ENCODE data around the gene TMEM135.
"Not testable (repeated sequence)": the region's sequence is repeated elsewhere in the genome, so short reads cannot be mapped to it uniquely, and the experiment has no call there.

TMEM135 gene

DNA sequence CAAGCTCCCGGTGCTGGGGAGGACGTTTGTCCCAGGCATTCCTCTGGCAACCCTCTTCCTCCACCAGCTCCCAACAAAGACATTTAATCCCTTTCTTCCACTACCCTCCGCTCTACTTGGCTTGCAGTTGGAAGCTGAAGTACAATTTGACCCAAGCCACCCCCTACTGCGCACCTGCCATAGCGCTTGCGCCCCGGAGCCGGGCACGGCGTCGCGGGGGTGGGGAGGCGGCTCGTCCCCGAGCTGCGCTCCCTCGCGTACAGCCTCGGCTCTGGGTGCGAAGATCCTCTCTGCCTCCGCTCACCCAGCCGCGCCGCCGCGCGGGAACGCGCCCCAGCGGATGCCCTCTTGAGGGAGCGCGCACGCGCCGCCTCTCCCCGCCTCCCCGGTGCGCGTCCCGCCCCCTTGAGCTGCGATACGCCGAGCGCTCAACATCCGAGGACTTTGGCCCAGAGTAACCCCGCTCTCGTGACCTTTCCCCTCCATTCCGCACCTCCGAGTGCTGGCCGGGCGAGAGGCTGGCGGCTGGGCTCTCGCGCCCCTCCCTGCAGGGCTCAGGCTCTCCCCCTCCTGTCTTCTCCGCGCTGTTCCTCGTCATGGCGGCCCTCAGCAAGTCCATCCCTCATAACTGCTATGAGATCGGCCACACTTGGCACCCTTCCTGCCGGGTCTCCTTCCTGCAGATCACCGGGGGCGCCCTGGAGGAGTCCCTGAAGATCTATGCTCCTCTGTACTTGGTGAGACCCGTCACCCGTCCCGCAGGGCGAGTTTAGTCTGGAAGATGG is at the start of gene TMEM135:
TSS of gene TMEM135 (plus strand) at position 485 of the 785 bp plus-strand sequence. CDS start at position 597, 112 bp downstream.
- peak; percentile 82 to 94 (median 89) for DNase-seq (ENCODE audit: low read depth in 3 of 3)

DNA sequence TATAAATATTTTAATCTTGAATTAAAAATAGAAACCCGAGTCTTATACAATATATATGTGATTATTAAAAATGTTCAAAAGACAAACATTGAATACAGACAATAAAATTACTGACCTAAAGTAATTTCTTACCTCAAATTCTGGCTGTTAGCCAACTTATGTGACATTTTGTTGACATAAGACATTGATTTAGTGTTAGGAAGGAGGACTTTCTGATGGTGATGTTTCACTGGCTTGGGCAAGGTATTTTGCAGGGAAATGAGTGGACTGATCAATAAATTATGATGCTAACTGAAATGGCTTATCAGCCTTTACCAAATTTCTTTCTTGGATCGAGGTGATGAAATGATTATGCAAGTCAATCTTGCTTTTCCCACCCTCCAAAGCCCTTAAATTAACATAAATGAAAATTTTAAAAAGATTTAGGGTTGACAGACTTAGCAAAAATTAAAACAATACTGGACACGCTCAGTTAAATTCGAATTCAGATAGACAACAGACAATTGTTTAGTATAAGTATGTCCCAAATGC is 49.3 kb upstream of the TMEM135 start:
- no peak for DNase-seq (ENCODE audit: low read depth in 3 of 3)

DNA sequence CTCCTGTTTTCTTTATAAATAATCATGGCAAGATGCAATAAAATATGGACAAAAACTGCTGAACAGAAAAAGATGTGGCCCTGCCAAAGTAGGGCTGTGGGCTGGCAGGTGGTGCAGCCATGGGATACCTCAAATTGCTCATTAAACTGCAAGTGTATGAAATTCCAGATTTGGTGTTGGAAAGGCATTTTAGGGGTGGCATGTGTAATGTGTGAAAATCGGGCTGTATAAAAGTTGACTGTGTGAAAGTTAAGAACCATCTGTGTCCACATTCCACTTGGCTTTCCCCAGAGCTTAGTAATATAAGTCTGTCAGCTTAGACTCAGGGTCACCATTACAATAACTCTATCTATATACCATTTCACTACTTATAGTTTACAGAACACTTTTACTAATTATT is 47.7 kb upstream of the TMEM135 start:
- no peak for DNase-seq (ENCODE audit: low read depth in 3 of 3)

DNA sequence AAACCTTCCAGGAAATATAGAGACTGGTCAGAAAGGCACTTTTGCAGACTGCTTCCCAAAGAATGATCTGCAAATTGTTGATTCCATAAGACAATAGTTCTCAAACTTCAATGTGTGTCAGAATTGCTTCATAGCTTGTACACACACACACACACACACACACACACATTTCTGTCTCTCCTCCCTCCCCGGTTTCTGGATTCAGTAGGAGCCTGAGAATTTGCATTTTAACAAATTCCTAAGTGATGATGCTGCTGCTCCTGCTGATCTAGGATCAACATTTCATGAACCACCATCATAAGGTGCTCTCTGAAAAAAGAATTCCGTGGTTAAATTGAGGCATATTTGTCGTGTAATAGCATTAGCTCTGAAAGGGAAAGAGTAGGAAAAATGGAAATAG is 47.2 kb upstream of the TMEM135 start:
- no peak for DNase-seq (ENCODE audit: low read depth in 3 of 3)

DNA sequence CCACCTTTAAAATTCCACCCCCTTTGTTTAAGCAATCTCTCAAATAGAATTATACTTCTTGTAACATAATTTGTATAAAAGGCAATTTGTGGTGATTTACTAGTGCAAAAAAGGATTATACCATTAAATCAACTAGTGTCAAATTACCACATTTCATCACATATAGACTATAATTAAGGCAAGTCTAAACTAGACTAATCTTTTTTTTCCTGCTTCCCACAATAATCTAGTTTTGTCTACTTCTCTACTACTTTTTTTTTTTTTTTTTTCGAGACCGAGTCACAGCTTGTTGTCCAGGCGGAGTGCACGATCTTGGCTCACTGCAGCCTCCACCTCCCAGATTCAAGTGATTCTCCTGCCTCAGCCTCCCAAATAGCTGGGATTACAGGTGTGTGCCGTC is 46.4 kb upstream of the TMEM135 start:
- no peak for DNase-seq (ENCODE audit: low read depth in 3 of 3)

DNA sequence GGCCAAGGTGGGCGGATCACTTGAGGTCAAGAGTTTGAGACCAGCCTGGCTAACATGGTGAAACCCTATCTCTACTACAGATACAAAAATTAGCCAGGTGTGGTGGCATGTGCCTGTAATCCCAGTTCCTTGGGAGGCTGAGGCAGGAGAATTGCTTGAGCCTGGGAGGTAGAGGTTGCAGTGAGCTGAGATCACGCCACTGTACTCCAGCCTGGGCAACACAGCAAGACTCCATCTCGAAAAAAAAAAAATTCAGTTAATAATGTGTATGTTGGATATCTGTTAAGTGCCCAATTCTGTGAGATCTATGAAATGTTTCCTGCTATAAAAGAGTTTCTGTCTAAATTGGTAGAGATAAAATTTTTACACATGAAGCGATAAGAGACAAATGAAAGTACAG is 45.4 kb upstream of the TMEM135 start:
- not testable (repeated sequence) for DNase-seq (ENCODE audit: low read depth in 3 of 3)

DNA sequence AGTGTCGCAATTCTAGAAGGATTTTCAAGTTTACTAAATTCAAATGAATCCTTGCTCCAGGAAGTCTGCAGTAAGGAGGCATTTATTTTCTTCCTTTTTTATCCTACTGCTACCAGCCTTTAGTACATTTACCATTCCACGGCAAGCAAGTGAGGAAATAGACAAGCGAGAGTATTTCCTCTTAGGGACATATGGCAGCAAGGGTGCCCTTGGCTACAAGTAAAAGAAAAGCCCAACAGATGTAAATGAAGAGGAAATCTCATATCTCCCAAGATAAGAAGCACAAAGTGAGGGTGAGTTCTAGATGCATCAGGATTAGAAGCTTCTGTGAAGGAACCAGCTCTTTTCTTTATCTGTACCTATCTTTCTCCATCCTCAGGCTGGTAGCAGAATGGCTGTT is 44.7 kb upstream of the TMEM135 start:
- DNase-seq (ENCODE audit: low read depth in 3 of 3), result no peak

DNA sequence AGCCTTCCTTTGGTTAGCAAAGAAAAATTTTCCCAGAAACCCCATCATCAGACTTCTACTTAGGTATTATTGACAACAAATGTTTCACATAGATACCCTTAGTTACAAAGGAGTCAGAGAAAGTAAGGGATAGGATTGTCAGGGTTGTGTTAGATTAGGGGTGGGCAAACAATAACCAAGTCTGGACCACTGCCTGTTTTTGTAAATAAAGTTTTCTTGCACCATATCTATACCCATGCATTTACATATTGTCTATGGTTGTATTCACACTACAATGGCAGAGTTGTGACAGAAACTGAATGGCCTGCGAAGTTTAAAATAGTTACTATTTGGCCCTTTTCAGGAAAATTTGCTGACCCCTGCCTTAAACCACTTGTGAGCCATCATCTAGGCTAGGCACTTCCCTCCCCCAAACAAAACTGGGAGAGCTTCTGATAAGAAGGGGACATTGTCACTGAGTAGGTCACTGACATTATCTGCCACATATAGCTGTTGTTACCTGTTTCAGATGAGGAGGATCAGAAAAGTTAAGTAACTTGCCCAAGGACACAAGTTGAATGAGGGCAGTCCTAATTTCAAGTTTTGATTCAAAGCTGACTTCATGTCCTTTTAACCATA is 40.7 kb upstream of the TMEM135 start:
- no peak for DNase-seq (ENCODE audit: low read depth in 3 of 3)

DNA sequence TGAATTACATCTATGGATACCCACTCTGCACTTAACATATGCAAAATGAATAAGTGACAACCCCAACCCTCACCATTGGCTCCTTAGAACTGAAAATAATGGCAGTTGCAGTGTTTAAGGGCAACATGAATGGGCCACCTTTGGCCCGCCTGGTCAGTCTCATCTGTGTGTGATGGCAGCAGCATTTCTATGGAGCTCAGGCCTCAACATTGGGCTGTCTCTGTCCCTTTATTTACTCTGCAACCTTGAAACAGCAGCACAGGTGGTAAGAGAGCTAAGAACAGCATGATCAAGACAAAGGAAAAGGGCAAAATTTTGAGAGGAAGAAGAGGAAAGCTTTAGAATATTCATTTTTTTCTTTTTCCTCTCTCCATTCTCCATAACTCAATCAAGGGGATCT is 38.3 kb upstream of the TMEM135 start:
- no peak for DNase-seq (ENCODE audit: low read depth in 3 of 3)

DNA sequence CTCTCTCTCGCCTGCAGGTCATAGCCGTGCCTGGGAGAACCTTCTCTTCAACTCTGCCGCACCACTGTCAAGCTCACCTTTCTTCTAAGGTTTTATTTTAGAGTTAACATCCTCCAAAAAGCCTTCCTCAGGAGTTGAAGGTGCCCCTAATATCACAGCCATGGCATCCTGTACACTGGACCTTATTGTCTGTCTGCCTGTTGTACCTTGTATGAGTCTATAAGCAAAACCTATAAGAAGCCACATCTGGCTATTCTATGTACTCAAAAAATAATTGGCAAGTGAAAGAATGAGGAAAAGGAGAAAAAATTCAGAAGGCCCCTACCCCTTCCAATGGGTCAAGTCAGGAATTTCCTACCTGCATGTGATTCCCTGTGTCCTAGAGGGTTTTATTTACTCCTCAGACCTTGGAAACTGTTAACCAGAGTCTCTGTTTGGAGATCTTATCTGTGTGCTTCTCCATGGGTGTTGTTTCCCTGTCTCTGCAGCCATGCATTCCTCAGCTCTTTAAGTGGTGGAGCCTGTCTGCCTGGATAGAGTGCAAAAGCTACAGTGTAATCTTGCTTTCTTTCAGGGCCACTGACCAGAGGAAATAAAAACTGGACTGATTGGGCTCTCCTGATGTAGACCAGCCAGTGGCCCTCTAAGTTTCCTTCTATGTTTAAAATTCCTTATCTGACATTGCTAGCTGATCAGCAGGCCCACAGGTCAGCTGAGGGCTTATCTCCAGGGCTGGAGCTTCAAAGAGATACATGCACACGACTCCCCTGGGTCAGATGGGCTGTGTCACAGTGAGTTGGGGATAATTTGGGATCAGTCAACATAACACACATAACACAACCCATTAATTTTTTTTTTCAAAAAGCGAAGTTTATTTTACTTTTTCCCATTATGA is 37.6 kb upstream of the TMEM135 start:
- DNase-seq (ENCODE audit: low read depth in 3 of 3), result no peak

DNA sequence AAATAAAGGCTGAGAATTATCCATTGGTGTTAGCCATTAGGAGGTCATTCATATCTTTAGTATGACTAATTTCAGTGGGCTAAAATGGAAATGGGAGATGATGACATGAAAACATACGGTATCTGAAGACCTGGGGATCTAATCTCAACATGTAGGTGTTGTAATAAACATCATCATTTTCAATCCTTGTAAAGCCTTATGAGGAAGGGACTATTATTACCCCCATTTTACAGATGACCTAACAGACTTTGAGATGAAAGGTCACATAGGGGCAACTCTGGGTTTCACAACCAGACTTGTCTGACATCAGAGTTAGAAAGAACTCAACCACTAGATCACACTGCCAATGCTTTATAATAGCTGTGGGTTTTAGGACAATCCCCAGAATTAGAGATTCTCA is 34.8 kb upstream of the TMEM135 start:
- DNase-seq (ENCODE audit: low read depth in 3 of 3), result no peak

DNA sequence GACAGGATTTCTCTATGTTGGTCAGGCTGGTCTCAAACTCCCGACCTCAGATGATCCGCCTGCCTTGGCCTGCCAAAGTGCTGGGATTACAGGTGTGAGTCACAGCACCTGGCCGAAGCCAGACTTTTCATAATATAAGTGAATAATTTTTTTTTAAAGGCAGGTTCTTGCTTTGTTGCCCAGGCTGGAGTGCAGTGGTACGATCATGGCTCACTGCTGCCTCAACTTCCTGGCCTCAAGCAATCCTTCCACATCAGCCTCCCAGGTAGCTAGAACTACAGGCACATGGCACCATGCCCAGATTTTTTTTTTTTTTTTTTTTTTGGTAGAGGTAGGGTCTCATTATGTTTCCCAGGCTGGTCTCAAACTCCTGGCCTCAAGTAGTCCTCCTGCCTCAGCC is 33.5 kb upstream of the TMEM135 start:
- DNase-seq (ENCODE audit: low read depth in 3 of 3), result not testable (repeated sequence)

DNA sequence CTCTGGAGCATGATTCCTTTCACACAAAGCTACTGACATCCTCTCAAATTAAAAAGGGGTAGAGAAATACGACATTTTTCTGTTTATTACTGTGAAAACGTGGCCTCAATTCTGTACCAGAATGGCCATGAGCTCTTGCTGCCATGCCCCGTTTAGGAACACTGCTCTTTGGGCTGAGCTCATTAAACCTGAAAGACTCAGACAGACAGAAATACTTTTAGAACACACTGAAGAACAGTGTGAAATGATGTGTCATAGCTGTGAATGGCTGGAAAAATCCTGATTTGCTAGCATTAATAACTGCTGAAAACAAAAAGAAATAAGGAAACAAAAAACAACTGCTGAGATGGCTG is 32.2 kb upstream of the TMEM135 start:
- no peak for DNase-seq (ENCODE audit: low read depth in 3 of 3)

DNA sequence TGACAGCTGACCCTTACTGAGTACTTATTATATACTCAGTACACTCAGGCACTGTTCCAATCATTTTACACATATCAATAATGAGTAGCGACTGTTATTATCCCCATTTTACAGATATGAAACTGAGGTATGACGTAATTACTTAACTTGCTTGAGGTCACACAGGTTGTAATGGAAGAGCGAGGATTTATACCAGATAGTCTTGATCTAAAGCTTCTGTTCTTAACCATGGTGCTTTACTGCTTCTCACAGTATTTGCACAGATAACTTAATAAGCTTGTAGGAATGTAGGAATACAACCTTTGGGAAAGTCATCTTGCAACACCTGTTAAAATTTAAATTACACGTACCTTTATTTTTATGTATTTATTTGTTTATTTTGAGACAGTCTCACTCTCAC is 31.7 kb upstream of the TMEM135 start:
- DNase-seq (ENCODE audit: low read depth in 3 of 3), result no peak

DNA sequence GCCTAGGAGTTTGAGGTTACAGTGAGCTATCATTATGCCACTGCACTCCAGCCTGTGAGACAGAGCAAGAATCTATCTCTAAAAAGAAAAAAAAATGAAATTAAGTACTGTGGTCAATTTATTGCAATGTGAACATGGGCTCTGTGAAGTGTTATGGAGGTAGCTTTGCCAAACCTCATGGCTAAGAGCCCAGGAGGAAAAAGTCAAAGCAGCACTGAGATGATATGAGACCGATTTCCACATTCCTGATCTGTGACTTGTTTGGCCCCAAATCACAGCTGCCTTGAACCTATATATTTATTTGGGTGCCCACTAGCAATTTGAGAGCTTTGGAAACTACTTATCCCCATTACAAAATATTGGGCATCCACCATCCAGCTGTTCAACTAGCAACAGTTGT is 29.8 kb upstream of the TMEM135 start:
- DNase-seq (ENCODE audit: low read depth in 3 of 3), result no peak

DNA sequence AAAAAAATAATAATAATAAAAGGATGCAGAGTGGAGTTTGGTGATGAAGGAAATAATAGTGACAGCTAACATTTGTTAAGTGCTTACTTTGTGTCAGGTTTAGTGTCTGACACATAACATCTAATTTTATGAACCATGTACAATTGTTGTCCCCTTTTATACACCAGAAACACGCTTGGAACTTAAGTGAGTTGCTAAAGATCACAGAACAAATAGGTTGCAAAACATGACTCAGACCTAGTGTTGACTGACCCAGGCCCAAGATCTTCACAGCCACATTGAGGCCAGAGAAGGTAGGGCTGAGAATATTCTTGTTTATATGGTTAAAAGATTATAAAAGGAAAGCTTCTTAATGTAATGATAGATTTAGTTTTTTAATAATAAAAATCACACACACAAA is 25.6 kb upstream of the TMEM135 start:
- DNase-seq (ENCODE audit: low read depth in 3 of 3), result no peak

DNA sequence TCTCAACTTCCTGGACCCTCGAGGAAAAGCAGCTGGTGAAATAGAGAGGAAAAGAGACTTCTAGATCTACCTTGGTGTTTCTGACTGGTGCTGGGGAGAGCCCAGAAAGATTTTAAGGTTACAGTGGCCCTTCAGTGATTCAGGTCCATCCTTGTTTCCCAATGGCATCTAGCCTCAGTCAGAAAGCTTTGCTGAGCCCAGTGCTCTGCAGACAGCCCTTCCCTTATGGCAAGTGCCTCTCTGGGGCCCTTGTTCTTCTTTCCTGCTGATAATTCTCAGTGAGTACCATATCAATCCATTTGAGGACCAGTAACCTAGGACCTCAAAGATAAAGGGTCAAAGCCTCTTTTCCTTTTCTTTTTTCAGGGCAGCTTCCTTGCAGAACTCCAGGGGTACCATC is 25.1 kb upstream of the TMEM135 start:
- no peak for DNase-seq (ENCODE audit: low read depth in 3 of 3)

DNA sequence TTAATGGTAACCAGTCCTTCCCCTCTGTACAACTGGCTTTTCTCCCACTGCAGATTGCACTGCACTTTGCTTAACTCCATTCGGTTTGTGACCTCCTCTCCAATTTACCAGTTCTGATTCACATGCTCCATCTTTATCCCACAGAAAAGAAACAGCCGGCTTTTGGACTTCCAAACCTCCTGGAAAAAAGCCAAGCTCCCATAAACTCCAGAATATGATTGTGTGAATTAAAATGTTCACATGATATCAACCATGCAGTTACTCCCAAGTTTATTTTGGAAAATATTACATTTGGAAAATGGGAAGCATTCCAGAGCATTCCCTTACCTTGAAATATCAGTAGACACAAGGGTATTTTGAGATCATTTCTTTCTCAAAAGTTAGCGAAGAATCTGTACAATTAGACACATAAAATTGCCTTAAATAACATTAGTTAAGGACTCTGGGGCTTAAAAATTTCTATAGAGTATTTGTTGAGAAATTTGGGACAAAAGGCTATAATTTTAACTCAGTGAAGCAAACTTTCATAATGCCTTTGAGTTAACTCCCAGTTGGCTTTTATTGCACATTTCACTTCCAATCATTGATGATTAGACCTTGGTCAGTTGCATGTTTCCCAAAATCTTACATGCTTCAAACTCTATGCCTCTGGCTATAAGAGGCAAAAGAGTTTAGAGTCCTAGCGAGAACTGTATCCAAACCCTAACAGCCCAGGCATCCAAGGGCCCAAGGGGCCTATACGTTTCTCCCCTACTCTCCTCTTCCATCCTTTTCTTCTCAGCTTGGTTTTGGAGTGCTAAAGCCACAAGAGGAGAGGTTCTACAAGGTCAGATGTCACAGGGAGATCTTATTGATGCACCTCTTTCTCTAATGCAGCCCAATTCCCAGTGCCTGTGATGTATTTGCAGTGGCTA is 23.6 kb upstream of the TMEM135 start:
- no peak for DNase-seq (ENCODE audit: low read depth in 3 of 3)

DNA sequence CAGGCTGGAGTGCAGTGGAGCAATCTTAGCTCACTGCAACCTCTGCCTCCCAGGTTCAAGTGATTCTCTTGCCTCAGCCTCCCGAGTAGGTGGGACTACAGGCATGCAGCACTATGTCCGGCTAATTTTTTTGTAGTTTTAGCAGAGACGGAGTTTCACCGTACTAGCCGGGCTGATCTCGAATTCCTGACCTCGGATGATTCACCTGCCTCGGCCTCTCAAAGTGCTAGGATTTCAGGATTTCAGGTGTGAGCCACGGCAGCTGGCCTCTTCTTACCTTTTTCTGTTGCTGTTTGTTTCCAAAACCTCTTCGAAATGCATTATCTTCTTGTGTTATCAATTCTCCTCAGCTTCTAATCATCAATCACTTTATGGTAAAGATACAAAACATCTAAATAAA is 22.1 kb upstream of the TMEM135 start:
- DNase-seq (ENCODE audit: low read depth in 3 of 3), result no peak

DNA sequence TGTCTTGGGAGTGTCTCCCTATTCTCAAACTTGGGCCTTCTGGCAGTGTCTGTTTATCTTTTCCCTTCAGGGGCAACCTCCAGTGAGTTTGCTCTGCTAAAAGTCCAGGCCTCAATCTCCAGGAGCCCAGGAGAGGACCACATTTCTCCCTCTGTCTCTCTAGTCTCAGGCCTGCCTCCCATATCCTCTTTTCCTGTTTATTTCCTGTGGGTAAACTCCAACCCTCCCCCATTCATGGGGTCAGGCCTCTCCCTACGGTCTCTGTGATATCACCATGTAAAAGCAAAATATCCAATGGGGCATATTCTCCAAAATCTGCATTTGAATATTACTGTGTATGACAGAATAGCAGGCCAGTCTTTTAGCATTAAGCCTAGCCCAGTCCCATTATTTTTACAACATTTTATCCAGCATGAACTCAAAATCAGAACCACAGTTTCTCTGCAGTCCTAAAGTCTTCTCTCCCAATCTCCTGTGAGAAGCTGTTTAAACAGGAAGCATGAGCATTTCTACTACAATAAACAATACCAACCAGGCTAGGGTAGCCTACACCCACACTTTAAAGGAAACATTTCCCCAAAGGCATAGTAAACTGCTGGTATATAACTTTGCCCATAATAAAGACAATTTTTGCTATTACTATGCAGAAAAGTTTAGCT is 18.0 kb upstream of the TMEM135 start:
- DNase-seq (ENCODE audit: low read depth in 3 of 3), result no peak

DNA sequence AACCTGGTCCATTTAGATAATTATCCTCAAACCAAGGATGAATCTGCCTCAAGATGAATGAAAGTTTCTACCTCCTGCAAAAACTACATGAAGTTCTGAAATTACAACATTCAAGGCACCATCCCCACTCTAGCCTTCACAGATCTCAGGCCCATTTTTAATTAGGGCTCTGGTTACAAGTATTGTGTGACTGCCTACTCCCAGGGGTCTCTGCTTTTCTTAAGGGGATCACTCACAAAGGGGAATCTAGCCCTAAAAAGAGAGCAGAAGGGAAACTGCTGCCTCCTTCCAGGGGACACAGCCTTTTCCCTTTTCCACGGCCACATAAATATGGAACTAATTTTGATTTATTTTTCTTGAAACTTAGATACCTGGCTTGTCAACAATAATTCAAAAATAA is 17.4 kb upstream of the TMEM135 start:
- DNase-seq (ENCODE audit: low read depth in 3 of 3), result no peak

Measured in stimulated activated CD4-positive, alpha-beta T cell treated with anti-CD3 and anti-CD28 coated beads, TNF-alpha, amount 100 ng/mL, for 24 hours (primary cell).